CD14-positive monocyte (primary cell): ENCODE data around the gene BMPER. TPM values are rescaled to one million over a fixed set of nuclear protein-coding genes. Genes with fewer than 3 reads are reported as not detected.

ENCODE experiments used
- DNase-seq, 3 donors: peaks; one replicate each; pipeline ENCODE4 v3.0.0-alpha.2; 2011 to 2022
- H2AFZ ChIP-seq: 2 replicates; pipeline ENCODE4 v1.6.0; 2012; ENCODE audit warnings: mild to moderate bottlenecking, low read depth, low read length, inconsistent platforms; ENCODE audit not compliant: insufficient read depth, poor library complexity, severe bottlenecking
- H3K27ac ChIP-seq, 2 donors: 1 replicate in 1 of 2; 2 replicates in 1 of 2; pipeline ENCODE4 v1.5.1; 2012 to 2013; ENCODE audit warnings: low read length in 2 of 2, control low read depth in 1 of 2, inconsistent platforms in 1 of 2, low read depth in 1 of 2, mild to moderate bottlenecking in 1 of 2
- H3K27me3 ChIP-seq, 2 donors: one replicate each; pipeline versions ENCODE4 v1.6.0 to v1.6.1; 2011 to 2013; ENCODE audit warnings: low read length in 2 of 2; ENCODE audit not compliant: control insufficient read depth in 2 of 2, insufficient read depth in 2 of 2
- H3K36me3 ChIP-seq, 2 donors: replicated peaks in 1 of 2; 1 replicate in 1 of 2; 2 replicates in 1 of 2; pipeline versions ENCODE4 v1.5.1 to v1.6.1; 2012 to 2013; ENCODE audit warnings: low read length in 2 of 2, control low read depth in 1 of 2, inconsistent platforms in 1 of 2, mild to moderate bottlenecking in 1 of 2; ENCODE audit not compliant: insufficient read depth in 2 of 2, control insufficient read depth in 1 of 2
- H3K4me1 ChIP-seq, 2 donors: 1 replicate in 1 of 2; 2 replicates in 1 of 2; pipeline versions ENCODE4 v1.5.1 to v1.6.1; 2012 to 2013; ENCODE audit warnings: low read length in 2 of 2, control low read depth in 1 of 2, inconsistent platforms in 1 of 2, mild to moderate bottlenecking in 1 of 2, moderate library complexity in 1 of 2; ENCODE audit not compliant: insufficient read depth in 2 of 2, control insufficient read depth in 1 of 2
- H3K4me2 ChIP-seq: replicated peaks from 2 replicates; pipeline ENCODE3; 2012; ENCODE audit warnings: low read length, moderate library complexity, mild to moderate bottlenecking; ENCODE audit not compliant: poor library complexity, severe bottlenecking; ENCODE audit errors: extremely low read depth
- H3K4me3 ChIP-seq, 3 experiments: fragments of 200-600 bp in 1 of 3; sonication (generic) in 1 of 3; replicated peaks in 1 of 3; 1 replicate in 2 of 3; 2 replicates in 1 of 3; pipeline ENCODE4 v1.5.1; 2011 to 2013; ENCODE audit warnings: low read length in 3 of 3, mild to moderate bottlenecking in 3 of 3, control low read depth in 2 of 3, low read depth in 2 of 3, inconsistent platforms in 1 of 3, moderate library complexity in 1 of 3
- H3K79me2 ChIP-seq: 2 replicates; pipeline ENCODE4 v1.6.0; 2012; ENCODE audit warnings: mild to moderate bottlenecking, control low read depth, inconsistent platforms, low read length, moderate library complexity; ENCODE audit not compliant: insufficient read depth
- H3K9ac ChIP-seq: 2 replicates; pipeline ENCODE4 v1.6.0; 2017; ENCODE audit warnings: low read length, mild to moderate bottlenecking; ENCODE audit not compliant: insufficient read depth, poor library complexity, severe bottlenecking
- H3K9me3 ChIP-seq, 2 donors: replicated peaks in 1 of 2; 1 replicate in 1 of 2; 2 replicates in 1 of 2; pipeline versions ENCODE4 v1.5.1 to v1.6.1; 2012 to 2013; ENCODE audit warnings: low read length in 2 of 2, control low read depth in 1 of 2; ENCODE audit not compliant: control insufficient read depth in 1 of 2, insufficient read depth in 1 of 2
- H4K20me1 ChIP-seq: 2 replicates; pipeline ENCODE4 v1.6.0; 2012; ENCODE audit warnings: mild to moderate bottlenecking, low read length, control low read depth, moderate library complexity; ENCODE audit not compliant: insufficient read depth
- H3K27ac Mint-ChIP-seq, 7 donors: one replicate each; pipeline ENCODE4 v1.8.0; 2020; ENCODE audit warnings: mild to moderate bottlenecking in 7 of 7, mixed read lengths in 7 of 7, moderate library complexity in 6 of 7, inconsistent platforms in 2 of 7
- H3K27me3 Mint-ChIP-seq, 3 donors: one replicate each; pipeline ENCODE4 v1.8.0; 2021 to 2022; ENCODE audit warnings: low read depth in 3 of 3, mild to moderate bottlenecking in 3 of 3, mixed read lengths in 3 of 3, moderate library complexity in 3 of 3, inconsistent platforms in 1 of 3
- H3K36me3 Mint-ChIP-seq, 2 donors: one replicate each; pipeline ENCODE4 v1.8.0; 2020; ENCODE audit warnings: mixed read lengths in 2 of 2, inconsistent platforms in 1 of 2, mild to moderate bottlenecking in 1 of 2
- H3K4me1 Mint-ChIP-seq: one replicate; pipeline ENCODE4 v1.8.0; 2020; ENCODE audit warnings: mild to moderate bottlenecking, mixed read lengths
- H3K4me3 Mint-ChIP-seq, 2 donors: one replicate each; pipeline ENCODE4 v1.8.0; 2020; ENCODE audit warnings: mild to moderate bottlenecking in 2 of 2, mixed read lengths in 2 of 2, moderate library complexity in 1 of 2
- H3K9me3 Mint-ChIP-seq, 7 donors: one replicate each; pipeline ENCODE4 v1.8.0; 2020 to 2022; ENCODE audit warnings: mixed read lengths in 7 of 7, mild to moderate bottlenecking in 6 of 7, moderate library complexity in 6 of 7, inconsistent platforms in 2 of 7
- WGBS: methylation state at CpG from one replicate; pipeline ENCODE4 v1.1.5; 2013; ENCODE audit warnings: missing lambda C conversion rate; ENCODE audit not compliant: insufficient coverage; 5-methylcytosine and 5-hydroxymethylcytosine counted together
- intact Hi-C, 2 donors: fragments of 100-400 bp; cut with micrococcal nuclease; formaldehyde crosslinking; loops; one replicate each; pipeline versions ENCODE4 v1.15.0 to v1.15.1; 2023
- polyA plus RNA-seq, 3 donors: library from polyadenylated mRNA; depleted of rRNA in 1 of 3; unstranded in 2 of 3; stranded (reverse) in 1 of 3; fragments of 300-500 nt in 2 of 3; fragments of >200 nt in 1 of 3; fragmentation: Illumina TruSeq in 2 of 3; gene quantifications; 1 replicate in 2 of 3; 2 replicates in 1 of 3; pipeline ENCODE4 v1.2.3, GENCODE V29; 2012 to 2021
- TF ChIP-seq, protein P1 (sequence below): fragments of 200-600 bp; IDR thresholded peaks from one replicate; pipeline ENCODE4 v1.8.0; 2022; ENCODE audit warnings: antibody characterized with exemption, mild to moderate bottlenecking

The BMPER gene
- polyA plus RNA-seq, 3 donors: not detected

DNA sequence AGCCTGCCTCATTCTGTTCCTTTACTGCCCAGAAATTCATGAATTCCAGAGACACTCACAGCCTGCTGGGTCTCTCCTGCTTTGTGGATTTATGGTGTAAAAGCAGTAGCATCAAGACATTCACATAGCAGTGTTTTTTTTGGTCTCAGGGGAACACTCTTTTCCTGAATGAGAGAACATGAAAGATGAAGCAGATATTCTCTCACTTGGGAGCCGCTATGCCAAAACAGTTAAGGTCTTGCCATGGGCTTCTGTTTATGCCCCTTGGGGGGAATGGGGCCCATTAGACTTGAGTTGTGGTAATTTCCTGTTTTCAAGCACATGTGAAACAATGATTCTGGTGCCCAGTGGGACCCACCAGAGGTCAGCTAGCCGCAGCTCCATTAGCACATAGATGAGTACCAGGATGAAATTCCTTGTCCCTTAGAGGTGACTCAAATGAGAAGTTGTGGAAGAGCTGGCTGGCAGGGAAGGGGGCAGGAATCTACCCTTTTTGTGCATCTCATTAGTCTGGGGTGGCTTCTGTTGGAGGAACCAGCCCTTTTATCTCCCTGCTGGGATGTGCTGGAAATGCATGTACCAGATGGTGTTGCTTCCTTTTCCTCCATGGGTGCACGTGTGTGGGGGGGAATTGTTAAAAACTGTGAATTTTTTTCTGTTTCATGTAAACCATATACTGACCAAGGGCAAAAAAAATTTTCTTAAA, 13.3 kb downstream of the BMPER start:
- 91% methylated on average over 2 of the region's 3 CpGs for WGBS
- no peaks in the 10 kb centered on the region for H4K20me1 ChIP-seq

DNA sequence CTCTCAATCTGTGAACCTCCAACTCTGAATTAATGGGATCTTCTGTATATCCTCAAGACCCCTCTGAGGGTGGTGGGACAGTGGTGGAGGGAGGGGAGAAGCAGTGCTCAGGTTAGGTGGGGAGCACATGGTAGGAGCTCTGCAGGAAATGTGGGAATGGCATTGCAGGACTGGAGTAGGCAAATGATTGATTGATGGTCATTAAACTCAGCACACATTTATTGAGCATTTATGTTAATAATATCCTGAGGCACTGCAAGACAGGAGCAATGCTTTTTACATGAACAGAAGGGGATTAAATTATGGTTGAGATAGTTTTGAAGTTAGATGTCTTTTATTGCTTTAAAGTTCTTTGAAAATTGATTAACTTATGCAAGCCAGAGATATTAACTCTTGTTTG, 14.1 kb downstream of the BMPER start:
- H3K4me1 Mint-ChIP-seq: no peaks in the 10 kb centered on the region
- no peak overlapping the region for H3K9ac ChIP-seq
- no peaks in the 10 kb centered on the region for H3K27me3 ChIP-seq
- H3K27me3 Mint-ChIP-seq: peaks cover 4 to 16% (median 9%) of the 10 kb centered on the region in 3 donors
- H2AFZ ChIP-seq: no peak overlapping the region
- no peaks in the 10 kb centered on the region for H4K20me1 ChIP-seq
- H3K27ac Mint-ChIP-seq: no peak overlapping the region
- H3K9me3 ChIP-seq: no peaks in the 10 kb centered on the region
- H3K79me2 ChIP-seq: no peaks in the 10 kb centered on the region
- no peaks in the 10 kb centered on the region for H3K36me3 ChIP-seq
- H3K4me3 Mint-ChIP-seq: no peak overlapping the region
- no peaks in the 10 kb centered on the region for H3K36me3 Mint-ChIP-seq
- H3K27ac ChIP-seq: no peak overlapping the region
- no peaks in the 10 kb centered on the region for H3K4me1 ChIP-seq
- no peak overlapping the region for H3K4me3 ChIP-seq
- TF ChIP-seq, protein P1, sequence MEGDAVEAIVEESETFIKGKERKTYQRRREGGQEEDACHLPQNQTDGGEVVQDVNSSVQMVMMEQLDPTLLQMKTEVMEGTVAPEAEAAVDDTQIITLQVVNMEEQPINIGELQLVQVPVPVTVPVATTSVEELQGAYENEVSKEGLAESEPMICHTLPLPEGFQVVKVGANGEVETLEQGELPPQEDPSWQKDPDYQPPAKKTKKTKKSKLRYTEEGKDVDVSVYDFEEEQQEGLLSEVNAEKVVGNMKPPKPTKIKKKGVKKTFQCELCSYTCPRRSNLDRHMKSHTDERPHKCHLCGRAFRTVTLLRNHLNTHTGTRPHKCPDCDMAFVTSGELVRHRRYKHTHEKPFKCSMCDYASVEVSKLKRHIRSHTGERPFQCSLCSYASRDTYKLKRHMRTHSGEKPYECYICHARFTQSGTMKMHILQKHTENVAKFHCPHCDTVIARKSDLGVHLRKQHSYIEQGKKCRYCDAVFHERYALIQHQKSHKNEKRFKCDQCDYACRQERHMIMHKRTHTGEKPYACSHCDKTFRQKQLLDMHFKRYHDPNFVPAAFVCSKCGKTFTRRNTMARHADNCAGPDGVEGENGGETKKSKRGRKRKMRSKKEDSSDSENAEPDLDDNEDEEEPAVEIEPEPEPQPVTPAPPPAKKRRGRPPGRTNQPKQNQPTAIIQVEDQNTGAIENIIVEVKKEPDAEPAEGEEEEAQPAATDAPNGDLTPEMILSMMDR: no peak
- H3K9me3 Mint-ChIP-seq: peaks cover 0 to 6% (median 3%) of the 10 kb centered on the region in 7 donors
- intact Hi-C loops: no loop called here
- H3K4me2 ChIP-seq: no peak overlapping the region
- DNase-seq: no peak

More for the DNA sequence above, 13.3 kb downstream of the BMPER start:
- Histone ChIP-seq H3K27ac (no peak overlapping the region), H3K36me3 (no peaks in the 10 kb centered on the region), H2AFZ (no peak overlapping the region), H3K79me2 (no peaks in the 10 kb centered on the region), H3K9me3 (no peaks in the 10 kb centered on the region), H3K4me1 (no peaks in the 10 kb centered on the region), H3K27me3 (no peaks in the 10 kb centered on the region), H3K4me3 (no peak overlapping the region), H3K9ac (no peak overlapping the region), H3K4me2 (no peak overlapping the region)
- TF ChIP-seq, protein P1: no peak
- no peak overlapping the region for H3K27ac Mint-ChIP-seq
- peaks cover 0 to 9% (median 2%) of the 10 kb centered on the region in 7 donors for H3K9me3 Mint-ChIP-seq
- H3K4me3 Mint-ChIP-seq: no peak overlapping the region
- no peaks in the 10 kb centered on the region for H3K4me1 Mint-ChIP-seq
- DNase-seq: no peak
- peaks cover 4 to 13% (median 5%) of the 10 kb centered on the region in 3 donors for H3K27me3 Mint-ChIP-seq
- no peaks in the 10 kb centered on the region for H3K36me3 Mint-ChIP-seq
- intact Hi-C loops: no loop called here
